ENCODE data around the gene TREX2. TPM values are rescaled to one million over a fixed set of nuclear protein-coding genes. Genes with fewer than 3 reads are reported as not detected.

TREX2 gene
- total RNA-seq, 2 experiments from 2014 or later: 3.7 to 6.7 TPM

GRCh38 chrX:153414856-153415510, 30.9 kb downstream of the TREX2 start:
- no peak for DNase-seq (ENCODE audit: low spot score)

GRCh38 chrX:153413731-153414130, 32.1 kb downstream of the TREX2 start:
- Histone ChIP-seq H3K79me2 (ENCODE audit: insufficient read depth, low read depth, low read length) (no peaks in the 10 kb centered on the region), H3K4me2 (ENCODE audit: low read length) (no peak overlapping the region), H3K9me2 (ENCODE audit: insufficient read depth, low read length) (no peaks in the 10 kb centered on the region), H3K9me3 (ENCODE audit: low read length) (no peaks in the 10 kb centered on the region), H2AFZ (ENCODE audit: low read length) (no peak overlapping the region), H3K36me3 (ENCODE audit: insufficient read depth, low read length) (no peaks in the 10 kb centered on the region), H3K27ac (ENCODE audit: low read depth, low read length, poor library complexity, severe bottlenecking) (no peak overlapping the region), H3K4me1 (ENCODE audit: insufficient read depth, low read length, poor library complexity, severe bottlenecking) (peaks cover 3% of the 10 kb centered on the region), H3K4me3 (ENCODE audit: low read depth, low read length, poor library complexity, severe bottlenecking) (no peak overlapping the region), H4K20me1 (ENCODE audit: insufficient read depth, low read length) (no peaks in the 10 kb centered on the region)
- no TSS peak for BruUV-seq (replicated peaks)
- intact Hi-C loops (cut with micrococcal nuclease; ENCODE audit: unreplicated experiment): no loop called here
- ChIA-PET CTCF (ENCODE audit: unreplicated experiment) (no interaction called here), POLR2A (no interaction called here)
- no peak for TF ChIP-seq EZH2phosphoT487 (IDR thresholded peaks at IDR 0.05; ENCODE audit: borderline replicate concordance, low read depth, low read length)
- TF ChIP-seq CTCF (conservative IDR thresholded peaks at IDR 0.05; ENCODE audit: low read length): no peak
- DNase-seq (ENCODE audit: low spot score): no peak

More at GRCh38 chrX:153414856-153415510, 30.9 kb downstream of the TREX2 start:
- Histone ChIP-seq H3K9me2 (ENCODE audit: insufficient read depth, low read length) (no peaks in the 10 kb centered on the region), H4K20me1 (ENCODE audit: insufficient read depth, low read length) (no peaks in the 10 kb centered on the region), H3K9me3 (ENCODE audit: low read length) (no peaks in the 10 kb centered on the region), H3K4me3 (ENCODE audit: low read depth, low read length, poor library complexity, severe bottlenecking) (no peak overlapping the region), H3K36me3 (ENCODE audit: insufficient read depth, low read length) (no peaks in the 10 kb centered on the region), H2AFZ (ENCODE audit: low read length) (no peak overlapping the region), H3K4me2 (ENCODE audit: low read length) (no peak overlapping the region), H3K4me1 (ENCODE audit: insufficient read depth, low read length, poor library complexity, severe bottlenecking) (peaks cover 3% of the 10 kb centered on the region), H3K79me2 (ENCODE audit: insufficient read depth, low read depth, low read length) (no peaks in the 10 kb centered on the region), H3K27ac (ENCODE audit: low read depth, low read length, poor library complexity, severe bottlenecking) (no peak overlapping the region)
- ChIA-PET CTCF (ENCODE audit: unreplicated experiment) (no interaction called here), POLR2A (no interaction called here)
- BruUV-seq (replicated peaks): no TSS peak
- no peak for TF ChIP-seq CTCF (conservative IDR thresholded peaks at IDR 0.05; ENCODE audit: low read length)
- TF ChIP-seq EZH2phosphoT487 (IDR thresholded peaks at IDR 0.05; ENCODE audit: borderline replicate concordance, low read depth, low read length): no peak
- intact Hi-C loops (cut with micrococcal nuclease; ENCODE audit: unreplicated experiment): no loop called here

Measured in OCI-LY7 (cell line).